Stimulated activated CD8-positive, alpha-beta memory T cell treated with anti-CD3 and anti-CD28 coated beads, Interleukin-12 subunit alpha, Interleukin-12 subunit beta, amount 100 ng/mL, for 4 hours (primary cell): ENCODE data around the gene ARHGAP28.
"Not testable (repeated sequence)": the region's sequence is repeated elsewhere in the genome, so short reads cannot be mapped to it uniquely, and the experiment has no call there.

Source experiments
- DNase-seq: peaks from one replicate; pipeline ENCODE4 v3.0.0-alpha.2; 2020; ENCODE audit warnings: low read depth

The ARHGAP28 gene

GRCh38 chr18:6819332-6819731 lies 89.8 kb downstream of the ARHGAP28 start:
- DNase-seq: no peak

DNA sequence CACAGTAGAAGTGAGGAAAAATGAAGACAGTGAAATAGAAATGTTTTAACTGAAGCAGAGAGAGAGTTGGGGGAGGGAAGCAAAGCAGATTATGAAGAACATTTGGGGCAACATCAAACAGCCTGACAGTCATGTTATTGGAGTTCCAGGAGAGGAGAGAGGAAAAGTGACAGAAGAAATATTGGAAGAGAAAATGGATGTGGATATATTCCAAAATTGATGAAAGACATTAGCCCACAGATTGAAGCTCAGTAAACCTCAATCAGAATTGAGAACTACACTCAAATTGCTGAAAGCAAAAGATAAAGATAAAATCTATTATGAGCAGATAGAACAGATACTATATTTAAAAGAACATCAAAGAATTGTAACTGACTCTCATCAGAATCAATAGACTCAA lies 90.8 kb downstream of the ARHGAP28 start:
- no peak for DNase-seq

GRCh38 chr18:6821356-6821755 lies 91.8 kb downstream of the ARHGAP28 start:
- no peak for DNase-seq

GRCh38 chr18:6827161-6827560 lies 97.6 kb downstream of the ARHGAP28 start:
- not testable (repeated sequence) for DNase-seq

GRCh38 chr18:6827566-6827965 lies 98.0 kb downstream of the ARHGAP28 start:
- not testable (repeated sequence) for DNase-seq

DNA sequence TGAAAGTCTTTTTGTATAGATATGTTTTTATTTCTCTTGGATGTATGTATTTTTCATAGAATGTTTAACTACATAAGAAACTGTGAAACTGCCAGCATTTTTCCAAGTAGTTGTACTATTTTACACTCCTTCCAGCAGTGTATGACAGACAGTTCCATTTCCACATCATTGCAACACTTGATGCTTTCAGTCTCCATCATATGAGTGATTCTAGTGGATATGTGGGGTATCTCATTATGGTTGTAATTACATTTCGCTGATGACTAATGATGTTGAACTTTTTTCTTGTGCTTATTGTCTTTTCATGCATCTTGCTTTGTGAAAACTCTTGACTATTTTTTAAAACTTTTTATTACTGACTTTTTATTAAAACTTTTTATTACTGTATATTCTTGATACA lies 101.4 kb downstream of the ARHGAP28 start:
- DNase-seq: no peak

- DNase-seq: no peak
These were observed 105.8 kb downstream of the ARHGAP28 start for GRCh38 chr18:6835345-6835744.

DNA sequence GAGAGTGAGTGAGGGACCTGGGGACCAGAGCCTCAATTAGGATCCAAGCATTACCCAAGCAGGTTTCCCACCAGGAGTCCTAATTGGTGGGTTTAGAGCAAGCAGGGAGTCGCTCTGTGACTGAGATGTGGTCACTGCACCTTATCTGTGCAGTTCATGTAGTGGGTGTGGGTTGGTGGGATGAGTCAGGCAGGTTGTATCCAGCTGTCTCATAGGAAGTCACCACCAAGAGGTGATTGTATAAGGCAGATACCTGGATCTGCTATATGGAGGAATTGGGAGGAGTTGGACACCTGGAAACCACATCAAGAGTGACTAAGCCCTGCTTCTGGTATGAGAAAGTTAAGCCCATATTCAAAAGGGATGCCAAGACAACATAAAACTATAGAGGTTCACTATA lies 106.8 kb downstream of the ARHGAP28 start:
- no peak for DNase-seq

DNA sequence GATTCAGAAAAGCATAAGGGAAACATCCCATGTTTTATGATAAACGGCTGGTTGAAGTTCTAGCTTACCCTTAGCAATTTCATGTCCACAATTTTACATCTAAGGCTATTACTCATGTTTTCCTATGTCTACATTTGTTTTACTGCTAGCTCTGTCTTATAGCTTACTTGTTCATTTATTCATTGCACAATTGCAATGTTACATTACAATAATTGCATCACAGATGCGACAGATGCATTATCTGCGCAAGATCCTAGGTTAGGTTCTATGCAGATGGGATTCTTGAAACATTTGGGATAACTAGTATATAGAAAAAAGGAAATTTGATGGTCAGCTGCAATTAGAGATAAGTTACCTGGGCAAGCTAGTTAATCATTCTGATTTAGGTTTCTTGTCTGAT lies 108.4 kb downstream of the ARHGAP28 start:
- no peak for DNase-seq

DNA sequence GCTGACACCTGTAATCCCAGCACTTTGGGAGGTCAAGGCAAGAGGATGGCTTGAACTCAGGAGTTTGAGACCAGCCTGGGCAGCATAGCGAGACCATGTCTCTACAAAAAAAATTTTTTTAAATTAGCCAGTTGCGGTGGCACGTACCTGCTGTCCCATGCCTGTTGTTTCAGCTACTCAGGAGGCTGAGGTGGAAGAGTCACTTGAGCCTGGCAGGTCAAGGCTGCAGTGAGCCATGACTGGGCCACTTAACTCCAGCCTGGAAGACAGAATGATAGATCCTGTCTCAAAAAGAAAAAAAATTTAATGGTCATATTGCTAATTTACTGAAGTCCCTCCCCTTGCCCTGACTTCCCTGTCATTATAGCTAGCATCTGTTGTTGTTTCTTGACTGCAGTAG lies 112.6 kb downstream of the ARHGAP28 start:
- DNase-seq: no peak

GRCh38 chr18:6843308-6843707 lies 113.8 kb downstream of the ARHGAP28 start:
- no peak for DNase-seq

GRCh38 chr18:6845521-6845920 lies 116.0 kb downstream of the ARHGAP28 start:
- DNase-seq: not testable (repeated sequence)

DNA sequence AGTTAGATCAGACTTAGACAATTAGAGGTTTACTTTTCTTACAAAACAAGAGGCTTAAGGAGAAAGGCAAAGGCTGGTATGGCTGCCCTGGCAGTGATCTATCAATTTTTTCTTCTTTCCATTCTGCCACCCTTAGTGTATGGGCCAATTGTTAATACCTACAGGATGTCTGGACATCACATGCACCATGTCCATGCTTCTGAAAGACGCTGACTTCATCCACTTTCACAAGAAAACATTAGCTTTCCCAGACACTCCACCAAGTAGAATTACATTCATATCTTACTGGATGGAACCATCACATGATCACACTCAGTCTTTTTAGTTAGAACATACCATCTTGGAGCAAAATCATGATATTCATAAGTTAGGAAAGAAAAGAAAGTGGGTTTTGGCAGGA lies 120.9 kb downstream of the ARHGAP28 start:
- no peak for DNase-seq

- DNase-seq: no peak
These were observed 122.0 kb downstream of the ARHGAP28 start for GRCh38 chr18:6851480-6851879.

GRCh38 chr18:6854811-6855210 lies 125.3 kb downstream of the ARHGAP28 start:
- no peak for DNase-seq

GRCh38 chr18:6855767-6856166 lies 126.3 kb downstream of the ARHGAP28 start:
- DNase-seq: no peak

- DNase-seq: no peak
These were observed 127.8 kb downstream of the ARHGAP28 start for GRCh38 chr18:6857300-6857699.

- DNase-seq: no peak
These were observed 130.3 kb downstream of the ARHGAP28 start for GRCh38 chr18:6859676-6860422.

DNA sequence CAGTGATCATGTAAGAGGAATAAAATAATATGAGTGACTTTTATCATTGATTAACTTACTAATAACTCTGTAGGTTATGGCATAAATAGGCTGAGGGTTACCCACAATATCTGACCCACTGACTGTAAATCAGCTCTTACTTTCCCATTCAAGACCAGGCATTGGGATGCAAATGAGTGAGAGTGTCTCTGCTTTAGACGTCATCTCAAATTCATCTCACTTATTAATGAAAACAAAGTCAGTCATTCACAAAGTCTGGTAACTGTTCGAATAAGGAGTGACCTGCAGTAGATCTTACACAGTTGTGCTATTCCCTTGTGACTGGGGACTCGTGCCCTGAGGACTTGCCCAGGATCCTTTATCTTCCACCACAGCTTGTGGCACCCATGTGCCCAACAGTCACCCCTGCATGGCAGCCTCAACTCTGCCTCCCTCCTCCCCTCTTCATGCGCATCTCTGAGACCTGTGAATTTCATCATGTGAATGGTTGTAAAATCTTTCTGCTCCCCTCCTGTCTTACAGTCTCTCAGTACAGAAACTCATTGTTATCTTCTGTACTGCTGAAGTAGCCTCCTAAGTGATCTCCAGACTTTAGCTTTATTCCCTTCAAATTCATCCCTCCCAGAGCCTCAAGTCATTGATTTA lies 131.4 kb downstream of the ARHGAP28 start:
- DNase-seq: no peak

GRCh38 chr18:6865251-6865650 lies 135.7 kb downstream of the ARHGAP28 start:
- no peak for DNase-seq

DNA sequence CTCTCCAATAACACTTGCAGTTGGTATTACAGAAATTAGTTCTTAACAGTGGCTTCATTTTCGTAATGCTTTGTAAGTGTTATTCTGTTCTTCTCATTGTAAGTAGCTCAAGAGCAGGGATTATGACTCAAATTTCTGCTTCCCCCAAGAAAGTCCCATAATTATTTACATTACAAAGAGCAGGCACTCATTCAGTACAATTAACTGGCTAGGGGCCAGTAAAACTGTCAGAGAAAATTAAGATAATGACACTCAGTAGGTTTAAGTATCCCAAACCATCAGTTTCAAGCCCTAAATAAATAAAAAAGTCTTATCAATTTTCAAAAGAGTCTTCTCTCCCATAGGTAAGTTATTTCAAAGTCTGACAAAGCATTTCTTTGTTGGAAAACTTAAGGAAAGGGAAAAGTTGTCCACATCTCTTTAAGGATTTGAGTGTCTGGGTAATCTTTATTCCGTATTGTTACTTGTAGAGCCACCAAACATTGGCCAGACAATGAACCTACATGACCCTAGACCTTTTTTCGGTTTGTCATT lies 137.1 kb downstream of the ARHGAP28 start:
- no peak for DNase-seq

- no peak for DNase-seq
These were observed 138.5 kb downstream of the ARHGAP28 start for GRCh38 chr18:6868033-6868432.

GRCh38 chr18:6871566-6871965 lies 142.1 kb downstream of the ARHGAP28 start:
- DNase-seq: no peak
